WTC11 (cell line): Measurements from ENCODE around the gene MYOM1. TPM values are rescaled to one million over a fixed set of nuclear protein-coding genes. Genes with fewer than 3 reads are reported as not detected.

Source experiments
- ATAC-seq: fragments of 200-7000 bp; cut with Tn5 transposase; 2 replicates; pipeline ENCODE4 v1.10.0; 2021; ENCODE audit warnings: mild to moderate bottlenecking, moderate library complexity
- CTCF ChIA-PET: fragments of 300-600 bp; sonication (Branson Sonifier 250); formaldehyde crosslinking; loops from one replicate; lab custom pipeline; 2021; ENCODE audit warnings: antibody characterized with exemption; lab: Charles Lee
- POLR2A ChIA-PET: fragments of 350-600 bp; sonication (Branson Sonifier 250); formaldehyde crosslinking; loops from one replicate; lab custom pipeline; 2021; ENCODE audit warnings: antibody characterized with exemption; lab: Charles Lee
- DNase-seq: peaks from one replicate; pipeline ENCODE4 v3.0.0; 2021; ENCODE audit warnings: low spot score
- H3K27ac Mint-ChIP-seq: 2 replicates; pipeline ENCODE4 v1.8.0; 2021; ENCODE audit warnings: mixed read lengths
- H3K27me3 Mint-ChIP-seq: 2 replicates; pipeline ENCODE4 v1.8.0; 2021; ENCODE audit warnings: low read depth, mild to moderate bottlenecking, moderate library complexity, mixed read lengths
- H3K36me3 Mint-ChIP-seq: 2 replicates; pipeline ENCODE4 v1.8.0; 2021; ENCODE audit warnings: mixed read lengths
- H3K4me1 Mint-ChIP-seq: 2 replicates; pipeline ENCODE4 v1.8.0; 2022; ENCODE audit warnings: mixed read lengths
- H3K4me3 Mint-ChIP-seq: 2 replicates; pipeline ENCODE4 v1.8.0; 2021; ENCODE audit warnings: mild to moderate bottlenecking, moderate library complexity, mixed read lengths
- H3K9me3 Mint-ChIP-seq: 2 replicates; pipeline ENCODE4 v1.8.0; 2021; ENCODE audit warnings: mixed read lengths
- ATF1 ChIP-seq: sonication (generic); formaldehyde crosslinking; IDR thresholded peaks from 2 replicates; pipeline ENCODE4 v1.8.1; 2023; ENCODE audit warnings: mild to moderate bottlenecking, moderate library complexity, missing genetic modification reagents
- ATF2 ChIP-seq: sonication (generic); formaldehyde crosslinking; IDR thresholded peaks from 2 replicates; pipeline ENCODE4 v1.8.1; 2022; ENCODE audit warnings: low read depth, missing genetic modification reagents, borderline replicate concordance
- CREB1 ChIP-seq: sonication (generic); formaldehyde crosslinking; IDR thresholded peaks from 2 replicates; pipeline ENCODE4 v1.8.0; 2023; ENCODE audit warnings: mild to moderate bottlenecking, missing genetic modification reagents
- CREM ChIP-seq: sonication (generic); formaldehyde crosslinking; IDR thresholded peaks from 2 replicates; pipeline ENCODE4 v1.8.1; 2022; ENCODE audit warnings: mild to moderate bottlenecking, missing genetic modification reagents, moderate library complexity
- E2F5 ChIP-seq: sonication (generic); formaldehyde crosslinking; IDR thresholded peaks from 2 replicates; pipeline ENCODE4 v1.8.1; 2022; ENCODE audit warnings: mild to moderate bottlenecking, moderate library complexity, missing genetic modification reagents
- EMX1 ChIP-seq: fragments of 250-450 bp; sonication (Bioruptor Pico); IDR thresholded peaks from 2 replicates; pipeline ENCODE4 v1.8.0; 2021; ENCODE audit warnings: mild to moderate bottlenecking
- FOXK1 ChIP-seq: sonication (generic); formaldehyde crosslinking; IDR thresholded peaks from 2 replicates; pipeline ENCODE4 v1.8.0; 2022; ENCODE audit warnings: mild to moderate bottlenecking, moderate library complexity, missing genetic modification reagents
- FOXP1 ChIP-seq: sonication (generic); formaldehyde crosslinking; IDR thresholded peaks from 2 replicates; pipeline ENCODE4 v1.8.0; 2022; ENCODE audit warnings: missing genetic modification reagents, mild to moderate bottlenecking, moderate library complexity, borderline replicate concordance
- FOXP4 ChIP-seq: sonication (generic); formaldehyde crosslinking; IDR thresholded peaks from 2 replicates; pipeline ENCODE4 v1.8.0; 2022; ENCODE audit warnings: mild to moderate bottlenecking, missing genetic modification reagents
- JAZF1 ChIP-seq: fragments of 250-450 bp; sonication (Bioruptor Pico); IDR thresholded peaks from 2 replicates; pipeline ENCODE4 v1.9.0; 2021; ENCODE audit warnings: moderate library complexity, mild to moderate bottlenecking, inconsistent platforms
- NFE2L1 ChIP-seq: sonication (generic); formaldehyde crosslinking; IDR thresholded peaks from 2 replicates; pipeline ENCODE4 v1.8.1; 2023; ENCODE audit warnings: missing genetic modification reagents
- NR1H2 ChIP-seq: sonication (generic); formaldehyde crosslinking; IDR thresholded peaks from 2 replicates; pipeline ENCODE4 v1.9.0; 2021; ENCODE audit warnings: mild to moderate bottlenecking, moderate library complexity, missing genetic modification reagents
- PRRX2 ChIP-seq: fragments of 250-450 bp; sonication (Bioruptor Pico); IDR thresholded peaks from 2 replicates; pipeline ENCODE4 v1.8.0; 2021; ENCODE audit warnings: mild to moderate bottlenecking
- SOX15 ChIP-seq: fragments of 250-450 bp; sonication (Bioruptor Pico); IDR thresholded peaks from 2 replicates; pipeline ENCODE4 v1.9.0; 2021; ENCODE audit warnings: mild to moderate bottlenecking
- STAT6 ChIP-seq: sonication (generic); formaldehyde crosslinking; conservative IDR thresholded peaks from 2 replicates; pipeline ENCODE4 v1.8.1; 2023; ENCODE audit warnings: mild to moderate bottlenecking, low read depth, missing genetic modification reagents, moderate library complexity
- TCF7 ChIP-seq: sonication (generic); formaldehyde crosslinking; IDR thresholded peaks from 2 replicates; pipeline ENCODE4 v1.8.0; 2022; ENCODE audit warnings: mild to moderate bottlenecking, low read depth, missing genetic modification reagents, moderate library complexity
- ZNF138 ChIP-seq: sonication (generic); formaldehyde crosslinking; conservative IDR thresholded peaks from 2 replicates; pipeline ENCODE4 v1.8.1; 2022; ENCODE audit warnings: mild to moderate bottlenecking, moderate library complexity, missing genetic modification reagents
- ZNF219 ChIP-seq: sonication (generic); formaldehyde crosslinking; IDR thresholded peaks from 2 replicates; pipeline ENCODE4 v1.8.0; 2023; ENCODE audit warnings: missing genetic modification reagents, mild to moderate bottlenecking, borderline replicate concordance
- ZNF416 ChIP-seq: fragments of 250-450 bp; sonication (Bioruptor Pico); IDR thresholded peaks from 2 replicates; pipeline ENCODE4 v1.9.0; 2021; ENCODE audit warnings: mild to moderate bottlenecking, inconsistent platforms
- total RNA-seq: library from RNA; stranded (reverse); gene quantifications from 3 replicates; pipeline ENCODE4 v1.2.3, GENCODE V29; 2021
- TF ChIP-seq, protein P1 (sequence below): sonication (generic); formaldehyde crosslinking; conservative IDR thresholded peaks from 2 replicates; pipeline ENCODE4 v1.8.1; 2022; ENCODE audit warnings: mild to moderate bottlenecking, missing genetic modification reagents
- TF ChIP-seq, protein P2 (sequence below): fragments of 250-450 bp; sonication (Bioruptor Pico); conservative IDR thresholded peaks from 2 replicates; pipeline ENCODE4 v1.9.0; 2021; ENCODE audit warnings: mild to moderate bottlenecking

Gene MYOM1
- total RNA-seq, 1 experiment from 2014 or later = 0.35 TPM

- TF ChIP-seq, protein P1, sequence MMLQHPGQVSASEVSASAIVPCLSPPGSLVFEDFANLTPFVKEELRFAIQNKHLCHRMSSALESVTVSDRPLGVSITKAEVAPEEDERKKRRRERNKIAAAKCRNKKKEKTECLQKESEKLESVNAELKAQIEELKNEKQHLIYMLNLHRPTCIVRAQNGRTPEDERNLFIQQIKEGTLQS (CRISPR knock-in tag) = no peak
- TF ChIP-seq ZNF219 = no peak
- no peak for TF ChIP-seq TCF7 (CRISPR knock-in tag)
- TF ChIP-seq JAZF1 (CRISPR knock-in tag) = no peak
- no peak for TF ChIP-seq FOXK1 (CRISPR knock-in tag)
- no peak for TF ChIP-seq ATF1 (CRISPR knock-in tag)
Measured at GRCh38 chr18:3260995-3261372, 41.2 kb upstream of the MYOM1 start (continued).

DNA sequence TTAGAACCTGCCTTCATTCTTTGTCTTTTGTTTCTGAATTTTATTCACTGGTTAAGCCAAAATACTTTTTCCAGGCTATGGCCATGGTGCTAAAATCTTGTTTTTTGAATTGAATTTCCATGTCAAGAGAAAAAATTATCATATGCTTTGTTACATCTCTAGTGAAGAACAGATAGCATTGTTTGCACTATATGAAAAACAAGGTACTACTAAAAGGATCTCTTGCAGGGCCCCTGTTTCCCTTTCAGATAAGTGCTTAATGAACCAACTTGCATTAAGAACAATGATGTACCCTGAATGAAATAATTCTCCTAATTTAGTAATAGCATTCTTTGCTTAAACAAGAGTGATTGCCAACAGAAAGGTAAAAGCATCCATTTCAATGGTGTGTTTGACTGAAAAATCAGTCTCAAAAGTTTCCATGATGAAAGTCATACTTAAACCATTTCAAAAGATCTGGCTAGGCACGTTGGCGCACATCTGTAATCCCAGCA is 37.9 kb upstream of the MYOM1 start:
- Mint-ChIP-seq H3K4me3 (no peak overlapping the region), H3K27ac (peak overlapping the region; percentile 46; the same call in 1 of the 2 replicates), H3K9me3 (no peaks in the 10 kb centered on the region), H3K36me3 (peaks cover 49% of the 10 kb centered on the region), H3K4me1 (peaks cover 11% of the 10 kb centered on the region), H3K27me3 (no peaks in the 10 kb centered on the region)
- no peak for DNase-seq
- TF ChIP-seq PRRX2 (CRISPR knock-in tag) = no peak
- TF ChIP-seq E2F5 (CRISPR knock-in tag) = no peak
- TF ChIP-seq CREM (CRISPR knock-in tag) = no peak
- no peak for TF ChIP-seq ZNF416 (CRISPR knock-in tag)
- TF ChIP-seq FOXP4 = no peak
- no peak for TF ChIP-seq TCF7 (CRISPR knock-in tag)
- TF ChIP-seq CREB1 (CRISPR knock-in tag) = no peak
- ChIA-PET CTCF (no interaction called here), POLR2A (no interaction called here)
- ATAC-seq = no peak

- Mint-ChIP-seq H3K9me3 (no peaks in the 10 kb centered on the region), H3K4me1 (peaks cover 10% of the 10 kb centered on the region), H3K27me3 (no peaks in the 10 kb centered on the region), H3K36me3 (peaks cover 49% of the 10 kb centered on the region), H3K27ac (peak overlapping the region; percentile 73), H3K4me3 (no peak overlapping the region)
- DNase-seq (no peak), ATAC-seq (no peak)
- CTCF ChIA-PET = no interaction called here
- POLR2A ChIA-PET = interaction anchor here (1.2 kb wide), 1 partner anchor 347 kb away, joined by 3 read pairs; no protein-coding TSS in a partner anchor
- no peak for TF ChIP-seq FOXK1 (CRISPR knock-in tag)
- no peak for TF ChIP-seq ZNF138
- no peak for TF ChIP-seq ATF2 (CRISPR knock-in tag)
- TF ChIP-seq NFE2L1 = no peak
- no peak for TF ChIP-seq NR1H2 (CRISPR knock-in tag)
- TF ChIP-seq SOX15 (CRISPR knock-in tag) = no peak
- TF ChIP-seq STAT6 = no peak
- TF ChIP-seq, protein P2, sequence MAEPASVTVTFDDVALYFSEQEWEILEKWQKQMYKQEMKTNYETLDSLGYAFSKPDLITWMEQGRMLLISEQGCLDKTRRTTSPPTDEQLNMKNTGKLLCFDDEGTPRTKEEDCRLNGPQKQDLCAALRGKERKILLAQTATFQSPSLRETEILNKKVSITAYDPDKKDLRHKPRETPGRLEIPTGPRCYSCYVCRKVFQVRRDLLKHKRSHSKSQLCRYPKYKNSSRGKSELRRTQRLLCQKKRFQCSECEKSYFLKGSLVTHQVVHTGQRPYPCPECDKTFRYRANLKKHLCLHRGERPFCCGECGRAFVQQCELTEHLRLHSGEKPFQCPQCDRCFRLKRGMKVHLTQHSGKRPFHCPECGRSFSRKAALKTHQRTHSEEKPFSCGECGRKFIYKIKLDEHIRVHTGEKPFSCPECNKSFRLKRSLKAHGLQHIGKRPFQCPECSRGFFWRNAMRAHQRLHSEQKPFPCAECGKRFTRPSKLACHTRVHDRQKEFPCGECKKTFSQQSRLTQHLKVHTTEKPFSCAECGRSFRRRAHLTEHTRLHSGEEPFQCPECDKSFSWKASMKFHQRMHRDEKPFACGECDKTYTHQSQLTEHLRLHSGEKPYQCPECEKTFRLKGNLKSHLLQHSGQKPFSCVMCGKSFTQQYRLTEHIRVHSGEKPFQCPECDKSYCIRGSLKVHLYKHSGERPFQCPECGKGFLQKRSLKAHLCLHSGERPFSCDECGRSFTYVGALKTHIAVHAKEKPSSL (CRISPR knock-in tag) = no peak
- no peak for TF ChIP-seq EMX1 (CRISPR knock-in tag)
- no peak for TF ChIP-seq FOXP1 (CRISPR knock-in tag)
- no peak for TF ChIP-seq CREB1 (CRISPR knock-in tag)
- no peak for TF ChIP-seq TCF7 (CRISPR knock-in tag)
Measured at GRCh38 chr18:3256693-3257626, 37.2 kb upstream of the MYOM1 start.
